Nephron progenitor cell (in vitro differentiated cells): ENCODE data around the gene ONECUT2.

Experiments
- DNase-seq: peaks from one replicate; pipeline ENCODE4 v3.0.0; 2021
- H3K27ac Mint-ChIP-seq: 2 replicates; pipeline ENCODE4 v1.8.0; 2021; ENCODE audit warnings: mild to moderate bottlenecking, moderate library complexity, mixed read lengths
- H3K27me3 Mint-ChIP-seq: 2 replicates; pipeline ENCODE4 v1.8.0; 2021; ENCODE audit warnings: mild to moderate bottlenecking, low read depth, mixed read lengths; ENCODE audit not compliant: poor library complexity
- H3K36me3 Mint-ChIP-seq: 2 replicates; pipeline ENCODE4 v1.8.0; 2021; ENCODE audit warnings: low read depth, mixed read lengths
- H3K4me1 Mint-ChIP-seq: 2 replicates; pipeline ENCODE4 v1.8.0; 2021; ENCODE audit warnings: mixed read lengths
- H3K4me3 Mint-ChIP-seq: 2 replicates; pipeline ENCODE4 v1.8.0; 2021; ENCODE audit warnings: mild to moderate bottlenecking, moderate library complexity, mixed read lengths
- H3K9me3 Mint-ChIP-seq: 2 replicates; pipeline ENCODE4 v1.8.0; 2021; ENCODE audit warnings: mild to moderate bottlenecking, moderate library complexity, mixed read lengths
- TF ChIP-seq, protein P1 (sequence below): fragments of 200-600 bp; sonication (generic); IDR thresholded peaks from 2 replicates; pipeline ENCODE4 v1.5.0; 2021; ENCODE audit warnings: antibody characterized with exemption

Gene ONECUT2

DNA sequence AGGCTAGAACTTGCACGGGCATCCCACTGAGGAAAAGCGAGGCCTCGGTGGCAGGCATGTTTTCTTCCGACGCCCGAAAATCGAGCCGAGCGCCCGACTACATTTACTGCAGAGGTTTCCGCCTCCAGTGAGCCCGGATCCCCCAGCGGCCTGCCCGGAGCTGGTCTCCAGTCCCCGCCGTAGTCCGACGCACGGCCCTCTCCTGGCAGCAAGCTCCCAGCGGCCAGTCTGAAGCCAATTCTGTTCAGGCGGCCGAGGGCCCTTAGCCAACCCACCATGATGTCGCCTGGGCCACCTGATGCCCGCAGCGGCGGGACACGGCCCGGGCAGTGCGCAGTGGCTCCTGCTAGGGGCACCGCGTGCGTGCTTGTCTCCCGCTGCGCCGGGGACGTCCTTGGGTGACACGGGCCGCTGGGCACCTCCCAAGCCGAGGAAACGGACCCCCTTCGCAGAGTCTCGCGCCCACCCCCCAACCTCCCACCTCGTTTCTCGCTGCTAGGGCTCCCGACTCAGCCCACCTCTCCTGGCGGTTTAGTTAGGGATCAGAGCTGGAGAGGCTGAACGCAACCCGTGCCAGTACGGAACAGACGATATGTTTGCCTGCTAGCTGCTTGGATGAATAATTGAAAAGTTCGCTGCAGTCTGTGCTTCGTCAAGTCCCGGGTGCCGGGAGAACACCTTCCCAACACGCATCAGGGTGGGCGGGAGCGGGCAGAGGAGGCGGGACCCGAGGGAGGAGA is 5.3 kb downstream of the ONECUT2 start:
- Mint-ChIP-seq H3K4me1 (peaks cover 53% of the 10 kb centered on the region), H3K9me3 (no peaks in the 10 kb centered on the region), H3K4me3 (peak overlapping the region; percentile 65), H3K27ac (no peak overlapping the region), H3K27me3 (peaks cover 100% of the 10 kb centered on the region), H3K36me3 (no peaks in the 10 kb centered on the region)
- peak; percentile 43 for DNase-seq
- TF ChIP-seq, protein P1, sequence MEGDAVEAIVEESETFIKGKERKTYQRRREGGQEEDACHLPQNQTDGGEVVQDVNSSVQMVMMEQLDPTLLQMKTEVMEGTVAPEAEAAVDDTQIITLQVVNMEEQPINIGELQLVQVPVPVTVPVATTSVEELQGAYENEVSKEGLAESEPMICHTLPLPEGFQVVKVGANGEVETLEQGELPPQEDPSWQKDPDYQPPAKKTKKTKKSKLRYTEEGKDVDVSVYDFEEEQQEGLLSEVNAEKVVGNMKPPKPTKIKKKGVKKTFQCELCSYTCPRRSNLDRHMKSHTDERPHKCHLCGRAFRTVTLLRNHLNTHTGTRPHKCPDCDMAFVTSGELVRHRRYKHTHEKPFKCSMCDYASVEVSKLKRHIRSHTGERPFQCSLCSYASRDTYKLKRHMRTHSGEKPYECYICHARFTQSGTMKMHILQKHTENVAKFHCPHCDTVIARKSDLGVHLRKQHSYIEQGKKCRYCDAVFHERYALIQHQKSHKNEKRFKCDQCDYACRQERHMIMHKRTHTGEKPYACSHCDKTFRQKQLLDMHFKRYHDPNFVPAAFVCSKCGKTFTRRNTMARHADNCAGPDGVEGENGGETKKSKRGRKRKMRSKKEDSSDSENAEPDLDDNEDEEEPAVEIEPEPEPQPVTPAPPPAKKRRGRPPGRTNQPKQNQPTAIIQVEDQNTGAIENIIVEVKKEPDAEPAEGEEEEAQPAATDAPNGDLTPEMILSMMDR: no peak

GRCh38 chr18:57441071-57441794 is 6.1 kb downstream of the ONECUT2 start:
- TF ChIP-seq, protein P1: no peak
- H3K36me3 Mint-ChIP-seq: no peaks in the 10 kb centered on the region
- no peak overlapping the region for H3K27ac Mint-ChIP-seq
- peaks cover 51% of the 10 kb centered on the region for H3K4me1 Mint-ChIP-seq
- H3K4me3 Mint-ChIP-seq: peak overlapping the region; percentile 65
- H3K27me3 Mint-ChIP-seq: peaks cover 100% of the 10 kb centered on the region
- H3K9me3 Mint-ChIP-seq: no peaks in the 10 kb centered on the region
- peak; percentile 57 for DNase-seq

DNA sequence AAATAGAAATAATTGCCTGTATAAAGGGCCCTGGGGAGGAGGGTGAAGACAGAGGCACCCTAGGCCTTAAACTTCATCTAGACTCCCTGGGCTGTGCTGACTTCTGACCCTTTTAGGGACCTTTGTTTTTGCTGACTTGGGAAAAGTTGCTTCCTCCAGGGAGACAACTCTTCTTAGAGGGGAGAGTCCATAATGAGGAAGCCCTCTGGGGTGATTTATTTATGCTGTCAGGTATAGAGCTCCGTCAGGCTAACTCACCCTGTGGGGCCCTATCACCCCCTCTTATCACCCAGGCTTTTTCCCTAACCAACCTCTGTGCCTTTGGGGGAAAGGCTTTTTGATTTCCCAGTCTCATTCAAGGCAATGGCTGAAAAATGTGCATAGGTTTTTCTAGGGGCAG is 8.1 kb downstream of the ONECUT2 start:
- H3K4me1 Mint-ChIP-seq: peaks cover 33% of the 10 kb centered on the region

DNA sequence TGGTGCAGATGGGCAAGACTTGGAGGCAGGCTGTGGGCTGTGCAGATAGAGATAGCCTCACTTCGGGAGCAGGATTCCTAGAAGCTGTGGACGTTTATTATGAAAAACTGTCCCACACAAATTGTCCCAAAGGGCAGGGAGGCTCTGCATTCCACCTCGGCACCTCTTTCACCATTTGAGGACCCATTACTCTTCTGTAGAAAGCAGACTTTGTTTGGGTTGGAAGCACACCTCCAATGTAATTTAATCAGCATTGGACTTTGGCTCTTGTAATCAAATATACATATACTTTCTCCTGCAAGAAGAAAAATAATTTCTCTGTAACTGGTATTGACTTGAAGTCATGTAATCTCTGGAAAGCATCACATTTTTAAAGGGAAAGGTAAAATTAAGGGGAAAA is 8.5 kb downstream of the ONECUT2 start:
- no peak overlapping the region for H3K27ac Mint-ChIP-seq
- peaks cover 99% of the 10 kb centered on the region for H3K27me3 Mint-ChIP-seq
- no peaks in the 10 kb centered on the region for H3K36me3 Mint-ChIP-seq
- no peak overlapping the region for H3K4me3 Mint-ChIP-seq
- DNase-seq: no peak
- no peaks in the 10 kb centered on the region for H3K9me3 Mint-ChIP-seq
- peaks cover 29% of the 10 kb centered on the region for H3K4me1 Mint-ChIP-seq
- TF ChIP-seq, protein P1: no peak

More for the DNA sequence above, 8.1 kb downstream of the ONECUT2 start:
- Mint-ChIP-seq H3K27ac (no peak overlapping the region), H3K36me3 (no peaks in the 10 kb centered on the region), H3K4me3 (no peak overlapping the region), H3K27me3 (peaks cover 99% of the 10 kb centered on the region), H3K9me3 (no peaks in the 10 kb centered on the region)
- DNase-seq: no peak
- TF ChIP-seq, protein P1: no peak

GRCh38 chr18:57444301-57444759 is 9.2 kb downstream of the ONECUT2 start:
- Mint-ChIP-seq H3K4me3 (no peak overlapping the region), H3K27me3 (peaks cover 99% of the 10 kb centered on the region), H3K27ac (no peak overlapping the region), H3K36me3 (no peaks in the 10 kb centered on the region), H3K4me1 (peaks cover 23% of the 10 kb centered on the region), H3K9me3 (no peaks in the 10 kb centered on the region)
- DNase-seq: no peak
- TF ChIP-seq, protein P1: no peak
